ENCODE results near the gene METTL23. TPM values are rescaled to one million over a fixed set of nuclear protein-coding genes. Genes with fewer than 3 reads are reported as not detected.

Gene METTL23
- polyA plus RNA-seq, 2 donors: 22.9 to 24.0 TPM

DNA sequence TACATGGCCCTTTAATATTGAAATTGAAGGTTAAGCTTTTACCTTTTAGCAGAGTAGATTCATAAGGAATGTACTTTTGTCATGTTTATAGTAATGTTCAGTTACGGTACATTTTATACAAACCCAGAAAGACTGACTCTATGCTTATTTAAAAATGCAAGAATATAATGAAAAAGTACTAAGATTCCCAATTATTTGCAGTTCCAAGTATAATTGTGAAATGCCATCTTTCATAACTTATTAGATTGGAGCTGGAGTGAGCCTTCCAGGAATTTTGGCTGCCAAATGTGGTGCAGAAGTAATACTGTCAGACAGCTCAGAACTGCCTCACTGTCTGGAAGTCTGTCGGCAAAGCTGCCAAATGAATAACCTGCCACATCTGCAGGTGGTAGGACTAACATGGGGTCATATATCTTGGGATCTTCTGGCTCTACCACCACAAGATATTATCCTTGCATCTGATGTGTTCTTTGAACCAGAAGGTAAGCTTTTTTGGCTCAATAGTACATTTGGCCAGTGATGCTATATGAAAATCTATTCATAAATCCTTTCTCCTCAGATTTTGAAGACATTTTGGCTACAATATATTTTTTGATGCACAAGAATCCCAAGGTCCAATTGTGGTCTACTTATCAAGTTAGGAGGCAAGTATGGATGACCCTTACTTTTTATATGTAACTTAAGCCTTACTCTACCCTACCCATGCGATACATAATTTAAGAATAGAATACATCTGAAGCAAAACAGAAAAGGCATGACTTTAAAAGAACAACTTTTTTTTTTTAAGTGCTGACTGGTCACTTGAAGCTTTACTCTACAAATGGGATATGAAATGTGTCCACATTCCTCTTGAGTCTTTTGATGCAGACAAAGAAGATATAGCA, 6.3 kb downstream of the METTL23 start:
- H3K27me3 ChIP-seq (ENCODE audit: control insufficient read depth in 1 of 2, insufficient read depth in 2 of 2, low read length in 2 of 2): no peaks in the 10 kb centered on the region
- 53 to 67% methylated on average over 3 of the region's 3 CpGs for WGBS, 2 donors
- H3K27ac ChIP-seq (ENCODE audit: low read depth in 2 of 2, low read length in 1 of 2): no peak overlapping the region
- H3K4me1 ChIP-seq (ENCODE audit: control insufficient read depth in 2 of 2, insufficient read depth in 2 of 2, low read length in 1 of 2): peaks cover 0 to 2% of the 10 kb centered on the region in 2 donors
- H3K9me3 ChIP-seq (ENCODE audit: control insufficient read depth in 2 of 2, insufficient read depth in 1 of 2, low read depth in 1 of 2, low read length in 1 of 2): no peaks in the 10 kb centered on the region
- peaks cover 0 to 7% of the 10 kb centered on the region in 2 donors for H3K36me3 ChIP-seq (ENCODE audit: control insufficient read depth in 2 of 2, insufficient read depth in 2 of 2, low read length in 1 of 2)
- H3K4me3 ChIP-seq (ENCODE audit: low read depth in 1 of 2, low read length in 2 of 2): no peak overlapping the region

DNA sequence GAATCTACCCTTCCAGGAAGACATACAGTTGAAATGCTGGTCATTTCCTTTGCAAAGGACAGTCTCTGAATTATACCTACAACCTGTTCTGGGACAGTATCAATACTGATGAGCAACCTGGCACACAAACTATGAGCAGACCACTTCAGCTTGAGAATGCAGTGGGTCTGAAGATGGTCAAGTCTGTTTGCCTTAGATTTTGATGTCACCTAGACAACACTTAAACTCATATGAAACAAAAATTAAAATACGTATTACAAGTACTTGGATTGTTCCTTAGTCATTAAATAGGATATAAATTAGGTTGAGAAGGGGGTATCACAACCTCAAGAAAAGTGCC, 6.9 kb downstream of the METTL23 start:
- 49 to 55% methylated on average over 1 of the region's 1 CpG for WGBS, 2 donors
- Histone ChIP-seq H3K9me3 (ENCODE audit: control insufficient read depth in 2 of 2, insufficient read depth in 1 of 2, low read depth in 1 of 2, low read length in 1 of 2) (no peaks in the 10 kb centered on the region), H3K36me3 (ENCODE audit: control insufficient read depth in 2 of 2, insufficient read depth in 2 of 2, low read length in 1 of 2) (peaks cover 0 to 7% of the 10 kb centered on the region in 2 donors), H3K4me1 (ENCODE audit: control insufficient read depth in 2 of 2, insufficient read depth in 2 of 2, low read length in 1 of 2) (peaks cover 0 to 2% of the 10 kb centered on the region in 2 donors), H3K4me3 (ENCODE audit: low read depth in 1 of 2, low read length in 2 of 2) (peak overlapping the region in 1 of 2 donors; percentile 87), H3K27ac (ENCODE audit: low read depth in 2 of 2, low read length in 1 of 2) (no peak overlapping the region), H3K27me3 (ENCODE audit: control insufficient read depth in 1 of 2, insufficient read depth in 2 of 2, low read length in 2 of 2) (no peaks in the 10 kb centered on the region)

DNA sequence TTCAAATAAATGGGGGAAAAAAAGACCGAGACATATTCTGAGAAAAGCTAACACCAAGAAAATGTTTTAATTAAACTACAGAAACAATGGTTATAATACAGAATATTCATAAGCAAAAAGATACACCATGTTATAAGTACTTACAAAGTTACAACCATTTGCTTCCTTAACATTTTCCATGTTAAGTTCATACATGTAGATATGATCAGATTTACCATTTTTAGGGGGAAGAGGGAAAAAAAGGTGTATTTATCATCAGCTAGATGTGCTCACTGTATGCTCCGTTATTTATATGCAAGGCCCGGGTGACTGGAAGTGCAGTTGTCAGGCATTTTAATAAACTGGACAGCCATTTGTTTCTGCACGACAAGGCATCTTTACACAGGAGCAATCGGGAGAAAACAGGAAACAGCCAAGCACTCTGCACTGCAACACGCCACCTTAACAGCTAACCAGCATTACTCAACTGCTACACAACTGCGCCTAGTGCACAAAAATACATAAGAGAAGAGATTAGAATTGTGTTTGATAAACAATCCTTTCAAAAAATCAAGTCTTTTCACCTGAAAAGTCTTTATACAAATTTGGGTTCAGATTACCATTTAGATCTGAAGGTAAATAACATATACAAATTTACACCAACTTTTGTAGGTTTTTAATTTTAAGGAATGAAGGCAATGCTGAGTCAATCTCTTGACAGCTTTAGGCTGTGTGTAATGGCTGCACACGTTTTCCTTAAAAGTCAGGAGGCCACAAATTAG, 7.6 kb downstream of the METTL23 start:
- Histone ChIP-seq H3K36me3 (ENCODE audit: control insufficient read depth in 2 of 2, insufficient read depth in 2 of 2, low read length in 1 of 2) (peaks cover 0 to 7% of the 10 kb centered on the region in 2 donors), H3K27ac (ENCODE audit: low read depth in 2 of 2, low read length in 1 of 2) (peak overlapping the region in 1 of 2 donors; percentile 73), H3K4me1 (ENCODE audit: control insufficient read depth in 2 of 2, insufficient read depth in 2 of 2, low read length in 1 of 2) (peaks cover 0 to 2% of the 10 kb centered on the region in 2 donors), H3K27me3 (ENCODE audit: control insufficient read depth in 1 of 2, insufficient read depth in 2 of 2, low read length in 2 of 2) (no peaks in the 10 kb centered on the region), H3K4me3 (ENCODE audit: low read depth in 1 of 2, low read length in 2 of 2) (peak overlapping the region in 1 of 2 donors; percentile 87), H3K9me3 (ENCODE audit: control insufficient read depth in 2 of 2, insufficient read depth in 1 of 2, low read depth in 1 of 2, low read length in 1 of 2) (no peaks in the 10 kb centered on the region)
- 12 to 16% methylated on average over 8 of the region's 8 CpGs for WGBS, 2 donors

DNA sequence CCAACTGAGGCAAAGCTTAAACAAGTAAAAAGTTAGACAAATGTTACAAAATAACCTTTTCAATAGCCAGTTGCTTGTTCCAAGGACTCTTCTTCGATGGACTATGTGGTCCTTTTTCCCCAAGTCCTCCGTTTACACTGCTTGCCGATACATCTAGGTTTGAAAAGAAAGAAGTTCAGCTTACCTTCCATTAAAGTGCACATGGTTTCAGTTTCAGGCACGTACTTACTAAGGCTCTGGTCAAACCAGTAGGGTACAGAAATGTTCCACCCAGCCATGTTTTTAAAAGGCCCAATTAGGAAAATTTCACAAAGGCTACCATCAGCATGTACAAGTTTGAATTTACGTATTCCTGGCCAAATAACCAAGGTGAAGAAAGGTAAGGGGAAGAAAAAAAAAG, 8.4 kb downstream of the METTL23 start:
- Histone ChIP-seq H3K4me3 (ENCODE audit: low read depth in 1 of 2, low read length in 2 of 2) (peak overlapping the region; percentile 33 to 87), H3K27ac (ENCODE audit: low read depth in 2 of 2, low read length in 1 of 2) (peak overlapping the region; percentile 34 to 57), H3K9me3 (ENCODE audit: control insufficient read depth in 2 of 2, insufficient read depth in 1 of 2, low read depth in 1 of 2, low read length in 1 of 2) (no peaks in the 10 kb centered on the region), H3K36me3 (ENCODE audit: control insufficient read depth in 2 of 2, insufficient read depth in 2 of 2, low read length in 1 of 2) (peaks cover 0 to 7% of the 10 kb centered on the region in 2 donors), H3K4me1 (ENCODE audit: control insufficient read depth in 2 of 2, insufficient read depth in 2 of 2, low read length in 1 of 2) (peaks cover 0 to 2% of the 10 kb centered on the region in 2 donors), H3K27me3 (ENCODE audit: control insufficient read depth in 1 of 2, insufficient read depth in 2 of 2, low read length in 2 of 2) (no peaks in the 10 kb centered on the region)
- 7 to 13% methylated on average over 5 of the region's 5 CpGs for WGBS, 2 donors

DNA sequence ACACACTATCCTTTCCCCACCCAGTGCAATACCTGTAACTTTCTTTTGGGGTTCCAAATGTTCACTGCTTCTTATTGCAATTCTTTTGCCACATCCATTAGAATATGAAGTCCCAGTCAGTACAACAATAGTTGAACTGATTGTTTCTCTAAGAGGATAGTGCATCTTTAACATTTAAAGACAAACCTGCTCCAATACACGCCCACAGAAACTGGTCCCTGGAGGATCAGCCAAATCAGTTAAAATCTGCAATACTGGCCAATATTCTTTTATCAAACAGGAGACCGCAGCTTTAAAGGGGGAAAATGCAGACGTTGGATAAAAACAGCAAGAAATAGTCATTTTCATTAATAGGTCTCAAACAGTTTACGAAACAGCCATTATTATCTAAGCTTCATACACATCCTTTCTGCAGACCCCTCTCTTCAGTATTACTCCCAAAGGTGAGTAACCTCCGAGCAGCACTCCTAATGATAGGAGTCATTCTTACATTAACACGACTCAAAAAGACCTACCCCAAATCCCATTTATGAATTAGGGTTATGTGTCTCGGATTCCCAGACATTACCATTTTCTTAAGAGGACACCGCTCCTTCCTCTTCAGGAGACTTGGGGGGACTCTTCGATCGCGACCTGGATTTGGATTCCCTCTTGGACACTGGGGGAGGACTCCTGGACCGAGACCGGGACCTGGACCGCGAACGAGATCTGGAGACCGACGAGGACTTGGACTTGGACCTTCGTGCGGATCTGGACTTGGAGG, 9.1 kb downstream of the METTL23 start:
- H3K36me3 ChIP-seq (ENCODE audit: control insufficient read depth in 2 of 2, insufficient read depth in 2 of 2, low read length in 1 of 2): peaks cover 0 to 7% of the 10 kb centered on the region in 2 donors

DNA sequence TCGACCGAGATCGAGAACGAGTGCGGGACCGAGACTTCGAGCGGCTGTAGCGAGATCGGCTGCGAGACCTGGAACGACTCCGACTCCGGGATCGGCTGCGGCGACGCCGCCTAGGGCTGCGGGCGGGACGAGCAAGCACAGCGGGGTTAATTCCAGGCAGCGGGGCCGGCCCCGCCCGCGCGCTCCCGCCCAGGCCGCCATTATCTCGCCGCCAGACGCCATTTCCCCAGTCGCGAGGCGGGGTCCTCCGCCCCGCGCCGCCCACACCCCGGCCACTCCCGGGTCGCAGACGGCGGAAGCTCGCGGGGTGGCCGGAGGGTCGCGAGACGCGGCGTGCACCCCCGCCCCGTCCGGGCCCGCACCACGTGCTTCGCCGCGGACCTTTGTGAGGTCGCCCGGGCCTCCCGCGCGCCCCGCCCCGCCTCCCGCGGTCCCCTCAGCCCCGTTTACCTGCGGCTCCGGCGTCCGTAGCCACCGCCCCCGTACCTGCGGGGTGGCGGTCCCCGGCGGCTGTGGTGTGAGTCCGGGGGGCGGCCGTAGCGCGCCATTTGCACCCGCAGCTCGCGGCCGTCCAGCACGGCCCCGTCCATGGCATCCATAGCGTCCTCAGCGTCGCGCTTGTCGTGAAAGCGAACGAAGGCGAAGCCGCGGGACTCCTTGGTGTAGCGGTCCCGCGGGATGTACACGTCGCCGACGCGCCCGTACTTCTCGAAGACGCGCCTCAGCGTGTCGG, 9.9 kb downstream of the METTL23 start:
- no peaks in the 10 kb centered on the region for H3K27me3 ChIP-seq (ENCODE audit: control insufficient read depth in 1 of 2, insufficient read depth in 2 of 2, low read length in 2 of 2)
- peak overlapping the region; percentile 100 for H3K27ac ChIP-seq (ENCODE audit: low read depth in 2 of 2, low read length in 1 of 2)
- 0 to 1% methylated on average over 83 to 117 of the region's 117 CpGs for whole genome bisulfite sequencing, 2 donors
- peaks cover 0 to 2% of the 10 kb centered on the region in 2 donors for H3K4me1 ChIP-seq (ENCODE audit: control insufficient read depth in 2 of 2, insufficient read depth in 2 of 2, low read length in 1 of 2)
- peak overlapping the region; percentile 87 to 100 for H3K4me3 ChIP-seq (ENCODE audit: low read depth in 1 of 2, low read length in 2 of 2)
- H3K36me3 ChIP-seq (ENCODE audit: control insufficient read depth in 2 of 2, insufficient read depth in 2 of 2, low read length in 1 of 2): peaks cover 0 to 7% of the 10 kb centered on the region in 2 donors
- no peaks in the 10 kb centered on the region for H3K9me3 ChIP-seq (ENCODE audit: control insufficient read depth in 2 of 2, insufficient read depth in 1 of 2, low read depth in 1 of 2, low read length in 1 of 2)

More for the DNA sequence above, 9.1 kb downstream of the METTL23 start:
- Histone ChIP-seq H3K4me1 (ENCODE audit: control insufficient read depth in 2 of 2, insufficient read depth in 2 of 2, low read length in 1 of 2) (peaks cover 0 to 2% of the 10 kb centered on the region in 2 donors), H3K4me3 (ENCODE audit: low read depth in 1 of 2, low read length in 2 of 2) (peak overlapping the region; percentile 87 to 100), H3K9me3 (ENCODE audit: control insufficient read depth in 2 of 2, insufficient read depth in 1 of 2, low read depth in 1 of 2, low read length in 1 of 2) (no peaks in the 10 kb centered on the region), H3K27ac (ENCODE audit: low read depth in 2 of 2, low read length in 1 of 2) (peak overlapping the region; percentile 100), H3K27me3 (ENCODE audit: control insufficient read depth in 1 of 2, insufficient read depth in 2 of 2, low read length in 2 of 2) (no peaks in the 10 kb centered on the region)
- WGBS, 2 donors: 1% methylated on average over 20 of the region's 20 CpGs

DNA sequence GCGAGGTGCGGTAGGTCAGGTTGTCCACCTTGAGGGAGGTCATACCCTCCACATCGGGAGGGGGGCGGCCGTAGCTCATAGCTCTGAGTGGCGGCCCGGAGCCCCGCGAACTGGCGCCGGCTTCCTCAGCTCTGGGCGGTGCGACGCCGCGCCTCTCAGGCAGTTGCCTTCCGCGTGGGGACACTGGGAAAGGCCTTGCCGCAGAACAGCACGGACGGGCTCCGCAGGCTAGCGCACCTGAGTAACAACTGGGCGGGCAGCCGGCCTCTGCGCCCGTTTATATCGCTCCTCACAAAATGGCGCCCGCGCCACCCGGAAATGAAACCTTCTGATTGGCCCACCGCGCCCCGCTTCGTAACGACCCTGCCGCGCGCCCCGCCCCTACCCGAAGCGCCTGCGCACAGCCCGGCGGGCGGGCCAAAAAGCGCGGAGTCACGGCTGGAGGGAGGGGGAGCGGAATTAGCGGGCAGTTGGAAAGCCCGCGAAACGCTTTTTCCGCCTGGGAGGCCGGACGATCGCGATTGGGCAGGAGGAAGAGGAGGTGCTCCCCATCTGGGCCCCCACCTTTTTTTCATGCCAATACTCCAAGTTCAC, 10.5 kb downstream of the METTL23 start, which contains the start of gene SRSF2:
Gene SRSF2, minus strand, starts transcription at position 250 of the 594 bp plus-strand sequence. Its CDS starts 171 bp downstream, at position 79.
- Histone ChIP-seq H3K36me3 (ENCODE audit: control insufficient read depth in 2 of 2, insufficient read depth in 2 of 2, low read length in 1 of 2) (peaks cover 0 to 7% of the 10 kb centered on the region in 2 donors), H3K4me1 (ENCODE audit: control insufficient read depth in 2 of 2, insufficient read depth in 2 of 2, low read length in 1 of 2) (peaks cover 0 to 2% of the 10 kb centered on the region in 2 donors), H3K27ac (ENCODE audit: low read depth in 2 of 2, low read length in 1 of 2) (peak within 1 kb of the TSS; percentile 100), H3K9me3 (ENCODE audit: control insufficient read depth in 2 of 2, insufficient read depth in 1 of 2, low read depth in 1 of 2, low read length in 1 of 2) (no peaks in the 10 kb centered on the region), H3K27me3 (ENCODE audit: control insufficient read depth in 1 of 2, insufficient read depth in 2 of 2, low read length in 2 of 2) (no peaks in the 10 kb centered on the region), H3K4me3 (ENCODE audit: low read depth in 1 of 2, low read length in 2 of 2) (peak within 1 kb of the TSS; percentile 87 to 100)
- WGBS, 2 donors: 0% methylated on average over 52 to 60 of the region's 60 CpGs

DNA sequence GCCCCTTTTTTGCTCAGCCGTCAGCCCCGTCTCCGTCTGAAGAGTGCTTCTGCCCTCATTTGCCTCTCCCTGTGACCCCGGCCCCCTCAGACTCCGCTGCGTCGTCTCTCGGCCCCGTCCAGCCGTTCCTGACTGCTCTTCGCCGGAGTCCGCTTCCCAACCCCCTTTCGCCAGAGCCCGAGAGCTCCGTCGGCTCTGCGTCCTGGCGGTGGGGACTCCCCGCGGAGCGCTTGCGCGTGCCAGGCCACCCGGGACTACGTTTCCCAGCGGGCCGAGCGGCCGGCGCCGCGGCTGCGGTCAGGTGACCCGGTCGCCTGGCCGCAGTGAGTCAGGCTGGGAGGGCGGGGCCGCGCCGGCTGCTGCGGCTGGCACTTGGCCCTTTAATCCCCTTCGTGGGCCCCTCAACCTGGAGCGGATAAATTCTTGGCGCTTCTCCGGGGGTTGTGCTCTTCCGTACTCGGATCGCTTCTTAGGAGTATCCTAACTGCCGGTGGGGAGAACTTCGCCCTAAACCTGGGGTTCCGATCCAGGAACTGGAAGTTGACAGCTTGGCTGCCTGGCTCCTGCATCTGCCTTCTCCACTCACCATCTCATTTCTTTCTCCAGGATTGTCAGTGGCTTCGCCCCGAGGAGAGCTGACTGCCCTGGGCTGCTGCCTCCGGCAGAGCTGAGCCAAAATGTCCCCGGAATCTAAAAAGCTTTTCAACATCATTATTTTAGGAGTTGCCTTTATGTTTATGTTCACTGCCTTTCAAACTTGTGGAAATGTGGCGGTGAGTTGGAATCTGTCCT, 11.2 kb downstream of the METTL23 start, which contains the start of gene MFSD11:
Gene MFSD11, plus strand, starts transcription at position 444 of the 792 bp plus-strand sequence. Its CDS starts 234 bp downstream, at position 678.
- peaks cover 0 to 2% of the 10 kb centered on the region in 2 donors for H3K4me1 ChIP-seq (ENCODE audit: control insufficient read depth in 2 of 2, insufficient read depth in 2 of 2, low read length in 1 of 2)
- no peaks in the 10 kb centered on the region for H3K9me3 ChIP-seq (ENCODE audit: control insufficient read depth in 2 of 2, insufficient read depth in 1 of 2, low read depth in 1 of 2, low read length in 1 of 2)
- peaks cover 0 to 9% of the 10 kb centered on the region in 2 donors for H3K36me3 ChIP-seq (ENCODE audit: control insufficient read depth in 2 of 2, insufficient read depth in 2 of 2, low read length in 1 of 2)
- peak within 1 kb of the TSS; percentile 87 to 100 for H3K4me3 ChIP-seq (ENCODE audit: low read depth in 1 of 2, low read length in 2 of 2)
- H3K27ac ChIP-seq (ENCODE audit: low read depth in 2 of 2, low read length in 1 of 2): peak within 1 kb of the TSS; percentile 100
- 0% methylated on average over 55 to 57 of the region's 57 CpGs for WGBS, 2 donors
- no peaks in the 10 kb centered on the region for H3K27me3 ChIP-seq (ENCODE audit: control insufficient read depth in 1 of 2, insufficient read depth in 2 of 2, low read length in 2 of 2)
